ENCODE measurements around the gene ZNRF2.
A peak's percentile ranks its signal among the peaks of the same experiment; 100 is the strongest.

DNA sequence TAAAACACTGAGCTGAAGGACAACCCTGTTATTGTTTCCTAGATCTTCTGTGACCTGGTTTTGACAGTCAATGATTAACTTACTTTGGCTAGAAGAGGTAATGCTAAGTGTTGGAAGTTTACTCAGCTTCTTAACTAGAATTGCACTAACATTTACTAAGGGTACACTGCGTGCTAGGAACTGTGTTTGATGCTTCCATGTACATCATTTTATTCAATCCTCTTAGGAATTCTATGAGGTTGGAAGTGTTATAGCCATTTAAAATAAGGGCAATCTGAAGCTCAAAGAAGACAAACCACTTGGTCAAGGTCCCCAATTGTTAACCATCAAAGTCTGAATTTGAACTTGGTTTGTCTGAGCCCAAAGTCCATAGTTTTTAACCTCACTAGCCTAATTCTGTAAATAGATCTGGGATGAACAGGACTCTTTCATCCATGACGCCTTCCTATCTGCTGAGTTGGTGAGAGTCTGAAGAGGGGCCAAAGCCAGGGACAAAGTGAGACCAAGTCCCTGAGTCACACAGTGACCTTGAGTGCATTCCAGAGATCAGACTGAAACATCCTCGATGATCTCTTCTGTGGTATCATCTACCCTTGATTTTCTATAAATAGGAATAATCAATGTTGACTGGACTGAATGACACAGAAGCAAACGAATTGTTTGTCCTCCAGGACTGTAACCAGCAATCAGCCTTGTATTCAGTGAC, 29.2 kb upstream of the ZNRF2 start:
- TF ChIP-seq, protein P1, sequence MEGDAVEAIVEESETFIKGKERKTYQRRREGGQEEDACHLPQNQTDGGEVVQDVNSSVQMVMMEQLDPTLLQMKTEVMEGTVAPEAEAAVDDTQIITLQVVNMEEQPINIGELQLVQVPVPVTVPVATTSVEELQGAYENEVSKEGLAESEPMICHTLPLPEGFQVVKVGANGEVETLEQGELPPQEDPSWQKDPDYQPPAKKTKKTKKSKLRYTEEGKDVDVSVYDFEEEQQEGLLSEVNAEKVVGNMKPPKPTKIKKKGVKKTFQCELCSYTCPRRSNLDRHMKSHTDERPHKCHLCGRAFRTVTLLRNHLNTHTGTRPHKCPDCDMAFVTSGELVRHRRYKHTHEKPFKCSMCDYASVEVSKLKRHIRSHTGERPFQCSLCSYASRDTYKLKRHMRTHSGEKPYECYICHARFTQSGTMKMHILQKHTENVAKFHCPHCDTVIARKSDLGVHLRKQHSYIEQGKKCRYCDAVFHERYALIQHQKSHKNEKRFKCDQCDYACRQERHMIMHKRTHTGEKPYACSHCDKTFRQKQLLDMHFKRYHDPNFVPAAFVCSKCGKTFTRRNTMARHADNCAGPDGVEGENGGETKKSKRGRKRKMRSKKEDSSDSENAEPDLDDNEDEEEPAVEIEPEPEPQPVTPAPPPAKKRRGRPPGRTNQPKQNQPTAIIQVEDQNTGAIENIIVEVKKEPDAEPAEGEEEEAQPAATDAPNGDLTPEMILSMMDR (IDR thresholded peaks at IDR 0.05): peak in 1 of 3 donors; percentile 77
- TF ChIP-seq POLR2A (IDR thresholded peaks at IDR 0.05): no peak
